GM21528 (cell line): ENCODE data around the gene HIF1A.

ENCODE experiments used
- ATAC-seq: cut with Tn5 transposase; IDR thresholded peaks from one replicate; pipeline ENCODE4 v1.9.1; 2021; ENCODE audit warnings: mild to moderate bottlenecking, moderate library complexity; ENCODE audit not compliant: unreplicated experiment, low FRiP score

HIF1A gene

DNA sequence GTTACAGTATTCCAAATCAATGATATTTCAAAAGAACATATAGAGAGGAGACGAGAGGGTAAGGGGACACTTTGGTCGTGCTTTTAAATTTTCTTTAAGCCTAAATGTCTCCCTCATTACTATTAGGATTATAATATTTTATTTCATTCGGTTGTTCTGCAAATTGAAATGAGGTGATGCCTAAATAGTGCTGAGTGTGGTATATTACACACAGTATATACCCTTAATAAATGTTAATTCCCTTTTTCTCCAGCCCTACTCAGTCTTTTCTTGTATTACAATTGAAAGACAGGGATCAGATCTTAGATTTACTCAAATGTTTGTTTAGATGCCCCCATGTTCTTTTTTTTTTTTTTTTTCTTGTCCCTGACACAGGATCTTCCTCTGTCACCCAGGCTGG is 74.6 kb downstream of the HIF1A start:
- ATAC-seq, result no peak

DNA sequence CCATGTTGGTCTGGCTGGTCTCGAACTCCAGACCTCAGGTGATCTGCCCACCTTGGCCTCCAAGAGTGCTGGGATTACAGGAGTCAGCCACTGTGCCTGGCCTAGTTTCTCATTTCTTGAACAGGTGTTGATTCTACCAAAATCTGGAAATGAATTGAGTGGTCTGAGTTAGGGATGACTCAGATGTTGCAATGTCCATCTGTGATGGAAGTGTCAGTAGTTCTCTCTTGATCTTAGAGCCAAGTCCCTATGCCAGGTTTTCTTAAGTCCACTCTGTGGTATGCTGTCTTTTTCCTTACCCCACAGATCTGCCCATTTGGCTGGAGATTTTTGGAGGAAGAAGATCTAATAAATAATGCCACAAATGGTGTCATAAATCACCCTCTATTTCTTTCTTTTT is 79.5 kb downstream of the HIF1A start:
- no peak for ATAC-seq

GRCh38 chr14:61780125-61780524 is 84.8 kb downstream of the HIF1A start:
- peak; percentile 61 for ATAC-seq

DNA sequence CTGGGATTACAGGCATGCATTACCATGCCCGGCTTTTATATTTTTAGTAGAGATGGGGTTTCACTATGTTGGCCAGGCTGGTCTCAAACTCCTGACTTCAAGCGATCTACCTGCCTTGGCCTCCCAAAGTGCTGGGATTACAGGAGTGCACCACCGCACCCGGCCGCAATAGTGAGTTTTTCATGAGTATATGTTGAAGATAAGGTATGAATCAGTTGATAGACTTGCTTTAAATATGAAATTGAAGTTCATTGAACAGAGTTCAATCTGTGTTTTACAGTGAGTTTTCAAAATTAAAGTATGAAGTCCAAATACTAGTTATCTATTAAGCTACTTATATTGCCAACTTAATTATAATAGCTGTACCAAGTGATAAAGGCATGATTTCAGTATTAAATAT is 102.0 kb downstream of the HIF1A start:
- no peak for ATAC-seq
